ENCODE measurements around the gene PRKCH. TPM values are rescaled to one million over a fixed set of nuclear protein-coding genes. Genes with fewer than 3 reads are reported as not detected.

PRKCH gene
- total RNA-seq, 1 donor from 2014 or later, result 20.2 TPM

GRCh38 chr14:61433169-61433568, 111.8 kb downstream of the PRKCH start:
- DNase-seq (ENCODE audit: low spot score in 2 of 2), result no peak
- Histone ChIP-seq H3K4me1 (no peaks in the 10 kb centered on the region), H3K27ac (no peak overlapping the region), H3K9me3 (no peaks in the 10 kb centered on the region), H3K36me3 (no peaks in the 10 kb centered on the region), H3K4me3 (no peak overlapping the region), H3K27me3 (no peaks in the 10 kb centered on the region)
- intact Hi-C loops (cut with DNase I), result no loop called here
- TF ChIP-seq, protein P1, sequence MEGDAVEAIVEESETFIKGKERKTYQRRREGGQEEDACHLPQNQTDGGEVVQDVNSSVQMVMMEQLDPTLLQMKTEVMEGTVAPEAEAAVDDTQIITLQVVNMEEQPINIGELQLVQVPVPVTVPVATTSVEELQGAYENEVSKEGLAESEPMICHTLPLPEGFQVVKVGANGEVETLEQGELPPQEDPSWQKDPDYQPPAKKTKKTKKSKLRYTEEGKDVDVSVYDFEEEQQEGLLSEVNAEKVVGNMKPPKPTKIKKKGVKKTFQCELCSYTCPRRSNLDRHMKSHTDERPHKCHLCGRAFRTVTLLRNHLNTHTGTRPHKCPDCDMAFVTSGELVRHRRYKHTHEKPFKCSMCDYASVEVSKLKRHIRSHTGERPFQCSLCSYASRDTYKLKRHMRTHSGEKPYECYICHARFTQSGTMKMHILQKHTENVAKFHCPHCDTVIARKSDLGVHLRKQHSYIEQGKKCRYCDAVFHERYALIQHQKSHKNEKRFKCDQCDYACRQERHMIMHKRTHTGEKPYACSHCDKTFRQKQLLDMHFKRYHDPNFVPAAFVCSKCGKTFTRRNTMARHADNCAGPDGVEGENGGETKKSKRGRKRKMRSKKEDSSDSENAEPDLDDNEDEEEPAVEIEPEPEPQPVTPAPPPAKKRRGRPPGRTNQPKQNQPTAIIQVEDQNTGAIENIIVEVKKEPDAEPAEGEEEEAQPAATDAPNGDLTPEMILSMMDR (IDR thresholded peaks at IDR 0.05), result no peak

DNA sequence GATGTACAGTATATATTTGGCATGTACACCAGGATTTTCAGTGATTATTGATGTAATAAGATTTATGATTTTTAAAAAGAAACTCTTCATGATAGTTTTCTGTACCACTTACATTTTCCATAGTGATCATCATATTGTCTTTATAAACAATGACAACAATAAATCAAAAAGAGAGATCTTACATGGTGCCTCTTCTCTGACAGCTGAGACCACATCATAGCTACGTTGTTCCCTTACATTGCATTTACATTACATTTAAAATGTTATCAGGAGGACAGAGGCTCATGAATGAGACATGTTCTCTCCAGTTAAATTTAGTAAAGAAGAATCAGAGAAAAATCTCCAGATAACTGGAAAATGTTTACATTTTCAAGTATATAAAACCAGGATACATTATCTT, 112.4 kb downstream of the PRKCH start:
- Histone ChIP-seq H3K9me3 (no peaks in the 10 kb centered on the region), H3K36me3 (no peaks in the 10 kb centered on the region), H3K27ac (no peak overlapping the region), H3K4me1 (no peaks in the 10 kb centered on the region), H3K4me3 (no peak overlapping the region), H3K27me3 (no peaks in the 10 kb centered on the region)
- no peak for DNase-seq (ENCODE audit: low spot score in 2 of 2)
- intact Hi-C loops (cut with DNase I), result no loop called here
- TF ChIP-seq, protein P1 (IDR thresholded peaks at IDR 0.05), result no peak

DNA sequence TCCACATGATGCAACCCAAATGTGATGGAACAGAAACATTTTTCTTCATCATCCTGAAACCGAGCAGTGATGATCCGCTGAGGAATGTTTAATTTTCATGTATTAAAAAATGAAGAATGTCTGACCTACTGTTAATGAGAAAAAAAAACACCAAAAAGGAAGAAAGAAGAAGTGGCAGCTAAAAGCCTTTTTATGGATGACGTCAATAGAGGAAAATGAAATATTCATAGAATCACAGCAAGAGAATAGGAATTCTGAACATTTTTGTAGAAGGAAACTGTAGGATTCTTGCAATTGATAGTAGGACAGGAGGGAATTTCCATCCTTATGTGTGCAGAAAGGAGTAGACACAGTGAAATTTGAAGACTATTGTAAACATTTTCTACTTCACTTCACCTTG, 112.9 kb downstream of the PRKCH start:
- no peak overlapping the region for H3K27ac ChIP-seq
- H3K4me3 ChIP-seq, result no peak overlapping the region
- no peaks in the 10 kb centered on the region for H3K36me3 ChIP-seq
- H3K4me1 ChIP-seq, result peaks cover 0 to under 1% of the 10 kb centered on the region in 2 donors
- intact Hi-C loops (cut with DNase I), result no loop called here
- H3K9me3 ChIP-seq, result no peaks in the 10 kb centered on the region
- no peak for DNase-seq (ENCODE audit: low spot score in 2 of 2)
- TF ChIP-seq, protein P1 (IDR thresholded peaks at IDR 0.05), result no peak
- no peaks in the 10 kb centered on the region for H3K27me3 ChIP-seq

DNA sequence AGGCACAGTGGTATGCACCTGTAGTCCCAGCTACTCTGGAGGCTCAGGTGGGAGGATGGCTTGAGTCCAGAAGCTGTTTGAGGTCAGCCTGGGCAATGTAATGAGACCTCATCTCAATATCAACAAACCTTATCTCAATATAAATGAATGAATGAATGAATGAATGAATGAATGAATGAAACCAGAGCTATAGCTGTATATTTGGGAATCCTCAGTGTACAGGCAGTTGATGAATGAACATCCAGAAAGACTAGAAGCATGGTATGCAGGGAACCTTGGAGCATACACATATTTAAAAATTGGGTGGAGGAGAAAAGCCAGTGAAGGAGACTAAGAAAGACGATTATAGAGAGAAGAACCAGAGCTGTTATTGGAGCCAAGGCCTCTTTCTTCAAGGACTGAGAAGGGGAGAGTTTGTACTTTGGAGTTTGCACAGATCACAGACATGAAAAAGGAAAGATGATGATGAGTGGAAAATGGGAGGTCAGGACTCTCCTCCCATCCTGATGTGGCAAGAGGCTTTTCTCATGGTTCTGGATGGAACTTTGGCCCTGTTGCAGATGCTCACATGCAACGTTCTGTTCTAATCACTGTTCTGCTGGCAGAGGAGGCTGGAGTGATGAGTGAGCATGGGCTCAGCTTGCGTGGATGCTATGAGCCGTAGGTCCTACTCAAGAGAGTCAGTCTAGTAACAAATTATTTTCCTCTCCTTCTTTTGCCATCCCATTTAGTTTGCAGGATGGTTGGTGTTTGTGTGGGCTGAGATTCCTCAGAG, 114.4 kb downstream of the PRKCH start:
- TF ChIP-seq, protein P1 (IDR thresholded peaks at IDR 0.05), result no peak
- Histone ChIP-seq H3K9me3 (no peaks in the 10 kb centered on the region), H3K4me1 (peaks cover 0 to 6% of the 10 kb centered on the region in 2 donors), H3K27ac (no peak overlapping the region), H3K27me3 (no peaks in the 10 kb centered on the region), H3K4me3 (no peak overlapping the region), H3K36me3 (no peaks in the 10 kb centered on the region)
- DNase-seq (ENCODE audit: low spot score in 2 of 2), result no peak
- intact Hi-C loops (cut with DNase I), result no loop called here

DNA sequence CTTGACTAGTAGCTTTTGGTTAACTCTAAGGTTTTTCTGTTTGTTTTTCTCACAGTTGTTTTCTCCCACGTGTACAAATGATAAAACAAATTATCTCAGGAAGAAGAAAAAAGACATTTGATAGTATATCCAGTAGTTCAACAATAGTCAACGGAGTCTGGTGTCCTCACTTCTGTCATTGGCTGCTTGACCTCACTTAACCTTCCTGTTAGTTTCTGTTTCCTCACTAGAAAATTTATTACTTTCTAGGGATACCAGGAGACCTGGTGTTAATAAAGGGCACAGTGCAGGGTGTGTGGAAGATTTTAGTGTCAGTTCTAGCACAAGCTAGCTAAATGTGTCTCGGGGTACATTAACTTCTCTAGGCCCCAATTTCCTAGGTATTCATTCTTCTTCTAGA, 116.0 kb downstream of the PRKCH start:
- H3K4me1 ChIP-seq, result peaks cover 0 to 6% of the 10 kb centered on the region in 2 donors
- H3K9me3 ChIP-seq, result no peaks in the 10 kb centered on the region
- H3K36me3 ChIP-seq, result no peaks in the 10 kb centered on the region
- TF ChIP-seq, protein P1 (IDR thresholded peaks at IDR 0.05), result no peak
- intact Hi-C loops (cut with DNase I), result no loop called here
- H3K27ac ChIP-seq, result no peak overlapping the region
- no peak for DNase-seq (ENCODE audit: low spot score in 2 of 2)
- H3K27me3 ChIP-seq, result no peaks in the 10 kb centered on the region
- no peak overlapping the region for H3K4me3 ChIP-seq

Measured in ascending aorta (tissue), 2 donors.